Progenitor cell of endocrine pancreas (in vitro differentiated cells): ENCODE data around the gene PARP8. TPM values are rescaled to one million over a fixed set of nuclear protein-coding genes. Genes with fewer than 3 reads are reported as not detected.

ENCODE experiments used
- DNase-seq: peaks from one replicate; pipeline ENCODE4 v3.0.0; 2021; ENCODE audit warnings: low spot score; ENCODE audit not compliant: unreplicated experiment
- H3K27ac Mint-ChIP-seq: 2 replicates; pipeline ENCODE4 v1.8.0; 2021; ENCODE audit warnings: mild to moderate bottlenecking, moderate library complexity, mixed read lengths
- H3K27me3 Mint-ChIP-seq: 2 replicates; pipeline ENCODE4 v1.8.0; 2021; ENCODE audit warnings: mixed read lengths
- H3K36me3 Mint-ChIP-seq: 2 replicates; pipeline ENCODE4 v1.8.0; 2022; ENCODE audit warnings: mixed read lengths; ENCODE audit not compliant: insufficient read depth
- H3K4me1 Mint-ChIP-seq: 2 replicates; pipeline ENCODE4 v1.8.0; 2021; ENCODE audit warnings: low read depth, mixed read lengths
- H3K4me3 Mint-ChIP-seq: 2 replicates; pipeline ENCODE4 v1.8.0; 2021; ENCODE audit warnings: low read depth, mild to moderate bottlenecking, moderate library complexity, mixed read lengths
- H3K9me3 Mint-ChIP-seq: 2 replicates; pipeline ENCODE4 v1.8.0; 2021; ENCODE audit warnings: low read depth, mixed read lengths
- total RNA-seq: library from RNA; stranded (reverse); gene quantifications from 2 replicates; pipeline ENCODE4 v1.2.1, GENCODE V29; 2021
- TF ChIP-seq, protein P1 (sequence below): fragments of 200-600 bp; sonication (generic); IDR thresholded peaks from one replicate; pipeline ENCODE4 v1.5.0; 2021; ENCODE audit warnings: antibody characterized with exemption, mild to moderate bottlenecking; ENCODE audit not compliant: unreplicated experiment

PARP8 gene
- total RNA-seq, 1 donor from 2014 or later, result 26.7 TPM

DNA sequence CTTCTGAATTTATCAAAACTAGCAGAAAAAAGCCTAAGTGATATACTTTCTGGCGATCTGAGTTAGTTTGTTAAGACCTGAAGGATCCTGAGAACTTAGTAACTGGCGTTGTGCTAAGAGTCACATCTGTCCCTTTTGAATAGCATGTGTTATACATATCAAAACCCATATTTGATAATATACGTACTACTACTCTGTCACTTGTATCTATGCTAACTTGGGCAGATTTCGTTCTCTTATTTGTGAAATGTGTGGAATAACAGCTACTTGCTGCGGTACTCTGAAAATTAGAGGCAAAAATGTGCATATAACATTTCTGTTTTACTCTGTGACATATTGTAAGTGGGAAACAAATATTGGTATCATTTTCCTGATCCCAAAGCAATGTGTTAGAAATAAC lies 126.4 kb downstream of the PARP8 start:
- H3K4me3 Mint-ChIP-seq, result no peak overlapping the region
- TF ChIP-seq, protein P1, sequence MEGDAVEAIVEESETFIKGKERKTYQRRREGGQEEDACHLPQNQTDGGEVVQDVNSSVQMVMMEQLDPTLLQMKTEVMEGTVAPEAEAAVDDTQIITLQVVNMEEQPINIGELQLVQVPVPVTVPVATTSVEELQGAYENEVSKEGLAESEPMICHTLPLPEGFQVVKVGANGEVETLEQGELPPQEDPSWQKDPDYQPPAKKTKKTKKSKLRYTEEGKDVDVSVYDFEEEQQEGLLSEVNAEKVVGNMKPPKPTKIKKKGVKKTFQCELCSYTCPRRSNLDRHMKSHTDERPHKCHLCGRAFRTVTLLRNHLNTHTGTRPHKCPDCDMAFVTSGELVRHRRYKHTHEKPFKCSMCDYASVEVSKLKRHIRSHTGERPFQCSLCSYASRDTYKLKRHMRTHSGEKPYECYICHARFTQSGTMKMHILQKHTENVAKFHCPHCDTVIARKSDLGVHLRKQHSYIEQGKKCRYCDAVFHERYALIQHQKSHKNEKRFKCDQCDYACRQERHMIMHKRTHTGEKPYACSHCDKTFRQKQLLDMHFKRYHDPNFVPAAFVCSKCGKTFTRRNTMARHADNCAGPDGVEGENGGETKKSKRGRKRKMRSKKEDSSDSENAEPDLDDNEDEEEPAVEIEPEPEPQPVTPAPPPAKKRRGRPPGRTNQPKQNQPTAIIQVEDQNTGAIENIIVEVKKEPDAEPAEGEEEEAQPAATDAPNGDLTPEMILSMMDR, result no peak
- H3K27ac Mint-ChIP-seq, result no peak overlapping the region
- H3K4me1 Mint-ChIP-seq, result no peaks in the 10 kb centered on the region
- no peaks in the 10 kb centered on the region for H3K27me3 Mint-ChIP-seq
- H3K9me3 Mint-ChIP-seq, result no peaks in the 10 kb centered on the region
- H3K36me3 Mint-ChIP-seq, result peaks cover 7% of the 10 kb centered on the region
- DNase-seq, result no peak

GRCh38 chr5:50794812-50795211 lies 128.4 kb downstream of the PARP8 start:
- Mint-ChIP-seq H3K4me1 (no peaks in the 10 kb centered on the region), H3K9me3 (peaks cover 5% of the 10 kb centered on the region), H3K4me3 (no peak overlapping the region), H3K36me3 (peaks cover 15% of the 10 kb centered on the region), H3K27me3 (no peaks in the 10 kb centered on the region), H3K27ac (no peak overlapping the region)
- TF ChIP-seq, protein P1, result no peak
- DNase-seq, result no peak

DNA sequence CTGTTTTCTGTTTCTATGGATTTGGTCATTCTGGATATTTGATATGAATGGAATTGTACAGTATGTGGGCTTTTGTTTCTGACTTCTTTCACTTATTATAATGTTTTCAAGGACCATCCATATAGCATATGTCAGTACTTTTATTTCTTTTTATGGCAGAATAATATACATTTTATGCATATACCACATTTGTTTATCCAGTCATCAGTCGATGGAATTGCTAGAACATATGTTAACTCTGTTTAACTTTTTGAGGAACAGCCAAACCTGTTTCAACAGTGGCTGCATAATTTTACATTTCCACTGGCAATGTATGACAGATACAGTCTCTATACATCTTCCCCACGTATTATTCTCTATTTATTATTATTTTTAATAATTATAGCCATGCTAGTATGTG lies 131.6 kb downstream of the PARP8 start:
- Mint-ChIP-seq H3K27ac (no peak overlapping the region), H3K9me3 (peaks cover 9% of the 10 kb centered on the region), H3K27me3 (no peaks in the 10 kb centered on the region), H3K4me1 (no peaks in the 10 kb centered on the region), H3K4me3 (no peak overlapping the region), H3K36me3 (peaks cover 19% of the 10 kb centered on the region)
- TF ChIP-seq, protein P1, result no peak
- DNase-seq, result no peak

- no peaks in the 10 kb centered on the region for H3K27me3 Mint-ChIP-seq
- no peaks in the 10 kb centered on the region for H3K4me1 Mint-ChIP-seq
- DNase-seq, result no peak
- peak overlapping the region; percentile 53 for H3K27ac Mint-ChIP-seq
- TF ChIP-seq, protein P1, result no peak
- H3K9me3 Mint-ChIP-seq, result peaks cover 14% of the 10 kb centered on the region
- H3K4me3 Mint-ChIP-seq, result no peak overlapping the region
- peaks cover 25% of the 10 kb centered on the region for H3K36me3 Mint-ChIP-seq
Measured at GRCh38 chr5:50799596-50799995, 133.2 kb downstream of the PARP8 start.

DNA sequence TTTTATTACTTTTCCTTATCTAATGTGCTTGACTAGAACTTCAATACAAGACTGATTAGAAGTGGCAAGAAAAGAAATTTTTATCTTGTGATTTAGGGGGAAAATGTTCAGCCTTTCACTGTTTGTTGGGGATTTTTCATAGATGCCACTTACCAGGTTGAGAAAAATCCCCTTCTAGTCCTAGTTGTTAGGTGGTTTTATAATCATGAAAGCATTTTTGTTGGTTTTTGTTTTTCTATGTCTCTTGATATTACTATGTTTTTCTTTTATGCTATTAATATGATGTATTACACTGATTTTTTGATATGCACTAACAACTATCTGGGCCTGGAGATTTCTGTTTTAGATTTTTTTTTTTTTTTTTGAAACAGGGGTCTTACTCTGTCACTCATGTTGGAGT lies 134.0 kb downstream of the PARP8 start:
- Mint-ChIP-seq H3K27ac (no peak overlapping the region), H3K36me3 (peaks cover 20% of the 10 kb centered on the region), H3K4me1 (no peaks in the 10 kb centered on the region), H3K27me3 (no peaks in the 10 kb centered on the region), H3K4me3 (no peak overlapping the region), H3K9me3 (peaks cover 14% of the 10 kb centered on the region)
- no peak for DNase-seq
- TF ChIP-seq, protein P1, result no peak
